IMR-90 (cell line): ENCODE measurements around the gene DNASE2. TPM values are rescaled to one million over a fixed set of nuclear protein-coding genes. Genes with fewer than 3 reads are reported as not detected.

Experiments used
- ATAC-seq: fragments of 200-7000 bp; cut with Tn5 transposase; 2 replicates; pipeline ENCODE4 v1.9.1; 2020; ENCODE audit warnings: low read depth, mild to moderate bottlenecking, moderate library complexity
- BruUV-seq: library from RNA; stranded (reverse); fragments of 400-500 nt; replicated peaks from 2 replicates; lab custom pipeline; 2021; lab: Mats Ljungman, UMichigan
- CTCF ChIA-PET: fragments of 300-600 bp; formaldehyde crosslinking; extraction: SDS; loops from one replicate; lab custom pipeline; 2021; ENCODE audit warnings: antibody characterized with exemption; lab: Yijun Ruan, JAX
- POLR2A ChIA-PET: fragments of 300-600 bp; sonication (Branson Sonifier 250); formaldehyde crosslinking; loops from one replicate; lab custom pipeline; 2022; ENCODE audit warnings: antibody characterized with exemption; ENCODE audit not compliant: unreplicated experiment; lab: Charles Lee
- DNase-seq: peaks from one replicate; pipeline ENCODE4 v3.0.0; 2013
- H2AFZ ChIP-seq: replicated peaks from 2 replicates; pipeline ENCODE3; 2013; ENCODE audit warnings: low read length, mild to moderate bottlenecking; ENCODE audit not compliant: poor library complexity
- H2AK5ac ChIP-seq: 2 replicates; pipeline ENCODE4 v1.6.1; 2013; ENCODE audit warnings: low read depth, low read length, inconsistent platforms
- H2AK9ac ChIP-seq: replicated peaks from 2 replicates; pipeline ENCODE3; 2013; ENCODE audit warnings: mild to moderate bottlenecking, low read depth, low read length, moderate library complexity; ENCODE audit not compliant: poor library complexity
- H2BK120ac ChIP-seq: 2 replicates; pipeline ENCODE4 v1.6.1; 2013; ENCODE audit warnings: low read depth, low read length, inconsistent platforms
- H2BK15ac ChIP-seq: 3 replicates; pipeline ENCODE4 v1.6.1; 2013; ENCODE audit warnings: low read depth, low read length, inconsistent platforms
- H2BK20ac ChIP-seq: 2 replicates; pipeline ENCODE4 v1.6.1; 2013; ENCODE audit warnings: low read depth, mild to moderate bottlenecking, inconsistent platforms, low read length, moderate library complexity
- H2BK5ac ChIP-seq: 2 replicates; pipeline ENCODE4 v1.6.1; 2013; ENCODE audit warnings: mild to moderate bottlenecking, low read depth, low read length, inconsistent platforms; ENCODE audit not compliant: poor library complexity, severe bottlenecking
- H3K14ac ChIP-seq: replicated peaks from 2 replicates; pipeline ENCODE4 v1.6.1; 2013; ENCODE audit warnings: low read depth, low read length, inconsistent platforms
- H3K18ac ChIP-seq: 2 replicates; pipeline ENCODE4 v1.6.1; 2013; ENCODE audit warnings: low read depth, low read length, control low read depth
- H3K23ac ChIP-seq: 2 replicates; pipeline ENCODE4 v1.6.1; 2013; ENCODE audit warnings: low read depth, low read length, inconsistent platforms
- H3K27ac ChIP-seq: 2 replicates; pipeline ENCODE4 v1.5.1; 2013; ENCODE audit warnings: mild to moderate bottlenecking, control low read depth, low read length; ENCODE audit not compliant: insufficient read depth
- H3K27me3 ChIP-seq: 2 replicates; pipeline ENCODE4 v1.6.1; 2013; ENCODE audit warnings: low read length; ENCODE audit not compliant: control insufficient read depth, insufficient read depth
- H3K36me3 ChIP-seq: 2 replicates; pipeline ENCODE4 v1.6.1; 2013; ENCODE audit warnings: low read length, mixed read lengths; ENCODE audit not compliant: control insufficient read depth, insufficient read depth
- H3K4ac ChIP-seq: 2 replicates; pipeline ENCODE4 v1.6.1; 2013; ENCODE audit warnings: low read depth, low read length, inconsistent platforms
- H3K4me1 ChIP-seq: 2 replicates; pipeline ENCODE4 v1.6.1; 2013; ENCODE audit warnings: low read length, mixed read lengths; ENCODE audit not compliant: control insufficient read depth, insufficient read depth
- H3K4me2 ChIP-seq: 2 replicates; pipeline ENCODE4 v1.6.1; 2013; ENCODE audit warnings: low read depth, mild to moderate bottlenecking, control low read depth, low read length, moderate library complexity
- H3K4me3 ChIP-seq: 2 replicates; pipeline ENCODE4 v1.5.1; 2013; ENCODE audit warnings: low read depth, mild to moderate bottlenecking, control low read depth, low read length, moderate library complexity; ENCODE audit not compliant: insufficient read depth
- H3K56ac ChIP-seq: 2 replicates; pipeline ENCODE4 v1.6.1; 2013; ENCODE audit warnings: low read length, inconsistent platforms; ENCODE audit not compliant: insufficient read depth; ENCODE audit errors: extremely low read depth
- H3K79me1 ChIP-seq, 2 experiments: 2 replicates each; pipeline ENCODE4 v1.6.1; 2013; ENCODE audit warnings: low read length in 2 of 2, inconsistent platforms in 1 of 2, low read depth in 1 of 2
- H3K9ac ChIP-seq: 2 replicates; pipeline ENCODE4 v1.6.1; 2013; ENCODE audit warnings: low read depth, low read length, control low read depth
- H3K9me1 ChIP-seq: 2 replicates; pipeline ENCODE4 v1.6.1; 2013; ENCODE audit warnings: low read length, inconsistent platforms; ENCODE audit not compliant: insufficient read depth
- H3K9me3 ChIP-seq: 2 replicates; pipeline ENCODE4 v1.6.1; 2013; ENCODE audit warnings: low read length; ENCODE audit not compliant: control insufficient read depth, insufficient read depth
- H4K20me1 ChIP-seq: 2 replicates; pipeline ENCODE4 v1.6.1; 2013; ENCODE audit warnings: low read length, inconsistent platforms; ENCODE audit not compliant: insufficient read depth
- H4K5ac ChIP-seq: 2 replicates; pipeline ENCODE4 v1.6.1; 2013; ENCODE audit warnings: mild to moderate bottlenecking, low read depth, low read length, control low read depth
- H4K8ac ChIP-seq, 2 experiments: 2 replicates each; pipeline ENCODE4 v1.6.1; 2013; ENCODE audit warnings: low read depth in 2 of 2, low read length in 2 of 2, control low read depth in 1 of 2, inconsistent platforms in 1 of 2
- H4K91ac ChIP-seq: 2 replicates; pipeline ENCODE4 v1.6.1; 2013; ENCODE audit warnings: low read depth, low read length, inconsistent platforms; ENCODE audit not compliant: insufficient read depth
- CTCF ChIP-seq: conservative IDR thresholded peaks from 2 replicates; pipeline ENCODE4 v1.5.1; 2012; ENCODE audit warnings: mild to moderate bottlenecking, low read depth, low read length, improper control_type of control experiment
- POLR2A ChIP-seq: IDR thresholded peaks from 2 replicates; pipeline ENCODE4 v1.6.1; 2012; ENCODE audit warnings: mild to moderate bottlenecking, low read depth, low read length
- USF2 ChIP-seq: fragments of 150-350 bp; IDR thresholded peaks from 2 replicates; pipeline ENCODE4 v1.6.1; 2017; ENCODE audit warnings: mild to moderate bottlenecking, antibody characterized with exemption, low read length, low read depth
- WGBS, 2 experiments: methylation state at CpG; one replicate each; pipeline versions ENCODE4 v1.1.5 to v1.1.7; 2013; ENCODE audit warnings: missing lambda C conversion rate in 2 of 2; ENCODE audit not compliant: insufficient read length in 1 of 2; ENCODE audit errors: extremely low coverage in 2 of 2; 5-methylcytosine and 5-hydroxymethylcytosine counted together
- dilution Hi-C: fragments of 300-500 bp; cut with HindIII; formaldehyde crosslinking; loops from one replicate; pipeline ENCODE4 v1.14.3; 2018; ENCODE audit warnings: low sequenced_read_pairs; ENCODE audit not compliant: unreplicated experiment
- in situ Hi-C: fragments of 300-500 bp; cut with MboI; formaldehyde crosslinking; loops from 3 replicates; pipeline ENCODE4 v1.14.3; 2019; ENCODE audit warnings: low sequenced_read_pairs, inconsistent platforms, mixed read lengths
- intact Hi-C: fragments of 100-400 bp; cut with micrococcal nuclease; formaldehyde crosslinking; loops from 2 replicates; pipeline ENCODE4 v1.10.0; 2022
- polyA plus RNA-seq, 3 experiments: library from polyadenylated mRNA; depleted of rRNA; stranded (reverse); fragments of >200 nt; gene quantifications; 2 replicates each; pipeline ENCODE4 v1.2.3, GENCODE V29; 2012; ENCODE audit warnings: low replicate concordance in 1 of 3
- total RNA-seq: library from RNA; depleted of rRNA; stranded (reverse); fragments of >200 nt; gene quantifications from 2 replicates; pipeline ENCODE4 v1.2.3, GENCODE V29; 2012

The DNASE2 gene
- total and polyA plus RNA-seq, 2 of the 4 experiments (the other 2 are of a cell fraction), result 9.5 to 31.1 TPM

- Histone ChIP-seq H3K9me3 (no peaks in the 10 kb centered on the region), H3K9me1 (0 out of 2 replicates have a peak, but pooled peaks cover 2% of the 10 kb centered on the region), H3K4ac (no peak overlapping the region), H4K91ac (no peak overlapping the region), H3K4me3 (0 out of 2 replicates have a peak overlapping the region, but pooled peaks have one; percentile 1), H3K9ac (no peak overlapping the region), H3K27me3 (no peaks in the 10 kb centered on the region), H3K23ac (no peak overlapping the region), H3K27ac (no peak overlapping the region), H4K5ac (no peak overlapping the region), H3K4me1 (no peaks in the 10 kb centered on the region), H2AK9ac (peak overlapping the region; percentile 61), H4K8ac (no peak overlapping the region), H2BK15ac (no peak overlapping the region), H4K20me1 (no peaks in the 10 kb centered on the region), H2BK5ac (no peak overlapping the region), H3K56ac (no peak overlapping the region), H2BK120ac (no peak overlapping the region), H3K14ac (no peak overlapping the region), H3K18ac (no peak overlapping the region), H2AK5ac (no peak overlapping the region), H2BK20ac (no peak overlapping the region), H3K4me2 (peak overlapping the region; percentile 4; the same call in 1 of the 2 replicates), H2AFZ (peak overlapping the region; percentile 83), H3K79me1 (no peaks in the 10 kb centered on the region), H3K36me3 (peaks cover 9% of the 10 kb centered on the region; the same call in 1 of the 2 replicates)
- ATAC-seq (peak; percentile 71), DNase-seq (peak; percentile 37)
- dilution Hi-C loops (no loop called here), intact Hi-C loops (no loop called here), in situ Hi-C loops (no loop called here)
- no TSS peak for BruUV-seq
- TF ChIP-seq USF2 (no peak), CTCF (no peak), POLR2A (no peak)
- ChIA-PET CTCF (no interaction called here), POLR2A (no interaction called here)
- 54% methylated on average over 48 of the region's 70 CpGs; no CpG with 5 or more reads in 1 of the 2 experiments for WGBS, 2 experiments
Measured at GRCh38 chr19:12872941-12873890, 8.0 kb downstream of the DNASE2 start.
